HG03354 (cell line): ENCODE data around the gene IFI44L.

ENCODE experiments used
- ATAC-seq: cut with Tn5 transposase; IDR thresholded peaks from one replicate; pipeline ENCODE4 v1.9.1; 2021; ENCODE audit warnings: mild to moderate bottlenecking; ENCODE audit not compliant: unreplicated experiment, poor library complexity, severe bottlenecking

Gene IFI44L

DNA sequence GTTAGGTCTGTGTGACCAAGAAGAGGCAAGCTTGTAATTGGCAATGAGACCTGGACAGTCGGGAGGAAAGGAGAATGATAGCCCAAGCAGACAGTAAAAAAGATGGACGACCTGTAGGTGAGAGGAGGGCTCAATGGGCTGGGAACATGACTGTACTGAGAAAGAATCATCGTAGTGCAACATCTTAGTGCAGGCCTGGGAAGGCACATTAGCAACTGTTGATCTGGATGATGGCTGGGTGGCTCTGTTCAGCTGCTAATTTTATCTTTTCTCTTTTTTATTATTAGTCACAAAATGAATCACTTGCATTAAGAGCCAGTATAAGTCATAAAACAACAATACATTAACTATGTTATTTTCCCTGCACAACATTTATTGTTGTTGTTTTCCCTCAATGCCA is 62.2 kb downstream of the IFI44L start:
- no peak for ATAC-seq

DNA sequence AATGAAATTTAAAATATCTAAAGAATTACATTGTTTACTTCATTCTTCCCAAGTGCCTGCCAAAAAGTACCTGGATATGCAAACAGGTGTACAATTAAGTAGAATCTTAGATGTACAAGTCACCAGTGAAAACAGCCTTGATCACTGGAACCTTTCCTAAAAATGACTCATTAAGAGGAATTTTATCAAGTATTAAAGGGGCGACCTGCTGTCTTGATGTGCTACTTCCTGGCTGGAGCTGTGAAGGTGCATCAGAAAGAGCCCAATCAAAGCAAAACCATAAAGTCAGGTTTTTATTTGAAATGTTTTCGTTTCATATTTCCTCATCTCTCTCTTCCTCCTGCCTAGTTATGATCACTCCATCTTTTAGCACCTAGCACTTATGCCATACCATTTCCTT is 62.8 kb downstream of the IFI44L start:
- ATAC-seq = no peak

- ATAC-seq = no peak
Measured at GRCh38 chr1:78687315-78687714, 67.1 kb downstream of the IFI44L start.

GRCh38 chr1:78687914-78688313 is 67.7 kb downstream of the IFI44L start:
- ATAC-seq = peak; percentile 39

- no peak for ATAC-seq
Measured at GRCh38 chr1:78688697-78689096, 68.4 kb downstream of the IFI44L start.

- no peak for ATAC-seq
Measured at GRCh38 chr1:78690516-78690915, 70.3 kb downstream of the IFI44L start.

GRCh38 chr1:78691995-78692747 is 71.9 kb downstream of the IFI44L start:
- no peak for ATAC-seq
